CD8-positive, alpha-beta memory T cell (primary cell): ENCODE data around the gene PRKCZ. TPM values are rescaled to one million over a fixed set of nuclear protein-coding genes. Genes with fewer than 3 reads are reported as not detected.

ENCODE experiments used
- CTCF ChIA-PET: fragments of 350-600 bp; sonication (Branson Sonifier 250); formaldehyde crosslinking; loops from one replicate; lab custom pipeline; 2021; ENCODE audit warnings: antibody characterized with exemption; lab: Charles Lee
- POLR2A ChIA-PET: fragments of 350-600 bp; sonication (Branson Sonifier 250); formaldehyde crosslinking; loops from one replicate; lab custom pipeline; 2021; ENCODE audit warnings: antibody characterized with exemption; lab: Charles Lee
- DNase-seq, 5 donors: peaks; one replicate each; pipeline versions ENCODE4 v3.0.0 to v3.0.0-alpha.2; 2020 to 2022; ENCODE audit warnings: mixed read lengths in 1 of 5
- H3K27ac ChIP-seq: one replicate; pipeline ENCODE4 v1.7.0; 2013; ENCODE audit warnings: low read depth, mild to moderate bottlenecking, low read length, moderate library complexity
- H3K27me3 ChIP-seq: 2 replicates; pipeline ENCODE4 v1.7.0; 2013; ENCODE audit warnings: low read length, mild to moderate bottlenecking; ENCODE audit not compliant: insufficient read depth, poor library complexity, severe bottlenecking
- H3K36me3 ChIP-seq: 2 replicates; pipeline ENCODE4 v1.7.0; 2013; ENCODE audit warnings: mild to moderate bottlenecking, low read length, moderate library complexity; ENCODE audit not compliant: insufficient read depth
- H3K4me1 ChIP-seq: 2 replicates; pipeline ENCODE4 v1.7.0; 2013; ENCODE audit warnings: mild to moderate bottlenecking, low read length, moderate library complexity; ENCODE audit not compliant: insufficient read depth
- H3K4me3 ChIP-seq: 2 replicates; pipeline ENCODE4 v1.7.0; 2013; ENCODE audit warnings: mild to moderate bottlenecking, low read length
- H3K9me3 ChIP-seq: 2 replicates; pipeline ENCODE4 v1.7.0; 2013; ENCODE audit warnings: mild to moderate bottlenecking, low read length
- H3K27ac Mint-ChIP-seq, 8 donors: one replicate each; pipeline ENCODE4 v1.8.0; 2020 to 2021; ENCODE audit warnings: mixed read lengths in 8 of 8, mild to moderate bottlenecking in 6 of 8, inconsistent platforms in 3 of 8, moderate library complexity in 3 of 8
- H3K27me3 Mint-ChIP-seq, 2 donors: one replicate each; pipeline ENCODE4 v1.8.0; 2020 to 2021; ENCODE audit warnings: mixed read lengths in 2 of 2, mild to moderate bottlenecking in 1 of 2, moderate library complexity in 1 of 2
- H3K36me3 Mint-ChIP-seq, 3 donors: one replicate each; pipeline ENCODE4 v1.8.0; 2020 to 2021; ENCODE audit warnings: mixed read lengths in 3 of 3, inconsistent platforms in 1 of 3, mild to moderate bottlenecking in 1 of 3
- H3K4me1 Mint-ChIP-seq, 3 donors: one replicate each; pipeline ENCODE4 v1.8.0; 2020 to 2021; ENCODE audit warnings: mixed read lengths in 3 of 3, inconsistent platforms in 1 of 3, mild to moderate bottlenecking in 1 of 3
- H3K4me3 Mint-ChIP-seq, 7 donors: one replicate each; pipeline ENCODE4 v1.8.0; 2020 to 2021; ENCODE audit warnings: mixed read lengths in 7 of 7, mild to moderate bottlenecking in 6 of 7, moderate library complexity in 4 of 7, inconsistent platforms in 2 of 7
- H3K9me3 Mint-ChIP-seq, 5 donors: one replicate each; pipeline ENCODE4 v1.8.0; 2020 to 2022; ENCODE audit warnings: mixed read lengths in 5 of 5, mild to moderate bottlenecking in 3 of 5, moderate library complexity in 2 of 5, inconsistent platforms in 1 of 5
- polyA plus RNA-seq: library from polyadenylated mRNA; unstranded; fragments of 300-500 nt; fragmentation: Illumina TruSeq; gene quantifications from one replicate; pipeline ENCODE4 v1.2.3, GENCODE V29; 2021
- total RNA-seq, 2 experiments: library from RNA; stranded (reverse); gene quantifications; one replicate each; pipeline ENCODE4 v1.2.3, GENCODE V29; 2021

PRKCZ gene
- total and polyA plus RNA-seq, 3 experiments from 2014 or later: 13.8 to 17.4 (median 15.4) TPM

GRCh38 chr1:2174348-2175054 is 124.3 kb downstream of the PRKCZ start:
- H3K4me1 ChIP-seq: peaks cover 6% of the 10 kb centered on the region
- DNase-seq: peak in 2 of 5 donors; percentile 17 to 24
- Mint-ChIP-seq H3K36me3 (peaks cover 0 to 45% (median 5%) of the 10 kb centered on the region in 3 donors), H3K27ac (peak overlapping the region in 2 of 8 donors; percentile 15 to 47), H3K4me3 (peak overlapping the region in 1 of 7 donors; percentile 29), H3K9me3 (no peaks in the 10 kb centered on the region), H3K4me1 (peaks cover 0 to 12% (median 9%) of the 10 kb centered on the region in 3 donors), H3K27me3 (no peaks in the 10 kb centered on the region)
- H3K36me3 ChIP-seq: no peaks in the 10 kb centered on the region
- H3K9me3 ChIP-seq: no peaks in the 10 kb centered on the region
- no peaks in the 10 kb centered on the region for H3K27me3 ChIP-seq
- H3K4me3 ChIP-seq: no peak overlapping the region
- POLR2A ChIA-PET: interaction anchor here (0.6 to 1.8 kb wide), 2 partner anchors 26 to 405 kb away, joined by 6 to 7 read pairs; no protein-coding TSS in a partner anchor
- H3K27ac ChIP-seq: no peak overlapping the region
- CTCF ChIA-PET: interaction anchor here (0.6 to 2.2 kb wide), 23 partner anchors 10 to 207 kb away, joined by 3 to 21 read pairs (median 4); no protein-coding TSS in a partner anchor

- H3K27me3 ChIP-seq: no peaks in the 10 kb centered on the region
- H3K27ac ChIP-seq: no peak overlapping the region
- peaks cover 0 to 12% (median 9%) of the 10 kb centered on the region in 3 donors for H3K4me1 Mint-ChIP-seq
- H3K4me1 ChIP-seq: peaks cover 6% of the 10 kb centered on the region
- no peaks in the 10 kb centered on the region for H3K27me3 Mint-ChIP-seq
- H3K9me3 ChIP-seq: no peaks in the 10 kb centered on the region
- peaks cover 0 to 49% (median 5%) of the 10 kb centered on the region in 3 donors for H3K36me3 Mint-ChIP-seq
- H3K36me3 ChIP-seq: no peaks in the 10 kb centered on the region
- DNase-seq: no peak
- H3K9me3 Mint-ChIP-seq: no peaks in the 10 kb centered on the region
- peak overlapping the region in 2 of 8 donors; percentile 15 to 47 for H3K27ac Mint-ChIP-seq
- ChIA-PET POLR2A (interaction anchor here (0.6 to 1.8 kb wide), 2 partner anchors 26 to 404 kb away, joined by 6 to 7 read pairs; no protein-coding TSS in a partner anchor), CTCF (interaction anchor here (0.6 to 2.2 kb wide), 18 partner anchors 10 to 183 kb away, joined by 3 to 21 read pairs (median 4); no protein-coding TSS in a partner anchor)
- H3K4me3 Mint-ChIP-seq: no peak overlapping the region
- no peak overlapping the region for H3K4me3 ChIP-seq
These were observed 124.8 kb downstream of the PRKCZ start for GRCh38 chr1:2175055-2175414.

- DNase-seq: no peak
- Histone ChIP-seq H3K4me1 (peaks cover 6% of the 10 kb centered on the region), H3K9me3 (no peaks in the 10 kb centered on the region), H3K36me3 (no peaks in the 10 kb centered on the region), H3K27ac (peak overlapping the region; percentile 47), H3K27me3 (no peaks in the 10 kb centered on the region), H3K4me3 (no peak overlapping the region)
- H3K4me1 Mint-ChIP-seq: peaks cover 0 to 12% (median 9%) of the 10 kb centered on the region in 3 donors
- peaks cover 0 to 51% (median 1%) of the 10 kb centered on the region in 3 donors for H3K36me3 Mint-ChIP-seq
- no peak overlapping the region for H3K4me3 Mint-ChIP-seq
- no peaks in the 10 kb centered on the region for H3K9me3 Mint-ChIP-seq
- ChIA-PET CTCF (interaction anchor here (0.6 to 2.2 kb wide), 4 partner anchors 19 to 43 kb away, joined by 3 to 21 read pairs (median 5); partner anchors contain the start of gene FAAP20), POLR2A (no interaction called here)
- H3K27me3 Mint-ChIP-seq: no peaks in the 10 kb centered on the region
- H3K27ac Mint-ChIP-seq: peak overlapping the region in 2 of 8 donors; percentile 36 to 54
These were observed 125.7 kb downstream of the PRKCZ start for GRCh38 chr1:2175681-2176454.

- Mint-ChIP-seq H3K4me3 (no peak overlapping the region), H3K4me1 (peaks cover 0 to 12% (median 9%) of the 10 kb centered on the region in 3 donors), H3K36me3 (peaks cover 0 to 49% (median 1%) of the 10 kb centered on the region in 3 donors), H3K9me3 (no peaks in the 10 kb centered on the region), H3K27ac (no peak overlapping the region), H3K27me3 (no peaks in the 10 kb centered on the region)
- POLR2A ChIA-PET: no interaction called here
- DNase-seq: no peak
- H3K4me1 ChIP-seq: peaks cover 6% of the 10 kb centered on the region
- no peaks in the 10 kb centered on the region for H3K36me3 ChIP-seq
- H3K27me3 ChIP-seq: no peaks in the 10 kb centered on the region
- no peaks in the 10 kb centered on the region for H3K9me3 ChIP-seq
- peak overlapping the region; percentile 47 for H3K27ac ChIP-seq
- CTCF ChIA-PET: interaction anchor here (1.7 kb wide), 1 partner anchor 18 kb away, joined by 4 read pairs; the partner anchor contains the start of gene FAAP20
- H3K4me3 ChIP-seq: no peak overlapping the region
These were observed 126.4 kb downstream of the PRKCZ start for GRCh38 chr1:2176615-2177014.

- H3K27me3 Mint-ChIP-seq: no peaks in the 10 kb centered on the region
- CTCF ChIA-PET: no interaction called here
- H3K27ac Mint-ChIP-seq: no peak overlapping the region
- H3K27ac ChIP-seq: no peak overlapping the region
- H3K27me3 ChIP-seq: no peaks in the 10 kb centered on the region
- no peaks in the 10 kb centered on the region for H3K9me3 ChIP-seq
- H3K9me3 Mint-ChIP-seq: no peaks in the 10 kb centered on the region
- H3K4me3 ChIP-seq: no peak overlapping the region
- no peak overlapping the region for H3K4me3 Mint-ChIP-seq
- DNase-seq: no peak
- H3K4me1 Mint-ChIP-seq: peaks cover 0 to 12% (median 9%) of the 10 kb centered on the region in 3 donors
- peaks cover 0 to 41% (median 1%) of the 10 kb centered on the region in 3 donors for H3K36me3 Mint-ChIP-seq
- no peaks in the 10 kb centered on the region for H3K36me3 ChIP-seq
- peaks cover 6% of the 10 kb centered on the region for H3K4me1 ChIP-seq
- POLR2A ChIA-PET: no interaction called here
These were observed 127.3 kb downstream of the PRKCZ start for GRCh38 chr1:2177541-2177940.

GRCh38 chr1:2177946-2178538 is 127.8 kb downstream of the PRKCZ start:
- H3K4me1 ChIP-seq: peaks cover 6% of the 10 kb centered on the region
- H3K9me3 Mint-ChIP-seq: no peaks in the 10 kb centered on the region
- peaks cover 0 to 10% (median 7%) of the 10 kb centered on the region in 3 donors for H3K4me1 Mint-ChIP-seq
- peaks cover 0 to 40% (median 1%) of the 10 kb centered on the region in 3 donors for H3K36me3 Mint-ChIP-seq
- no peak for DNase-seq
- CTCF ChIA-PET: no interaction called here
- no peaks in the 10 kb centered on the region for H3K27me3 ChIP-seq
- no peaks in the 10 kb centered on the region for H3K9me3 ChIP-seq
- H3K36me3 ChIP-seq: no peaks in the 10 kb centered on the region
- H3K27ac Mint-ChIP-seq: no peak overlapping the region
- POLR2A ChIA-PET: no interaction called here
- no peak overlapping the region for H3K4me3 ChIP-seq
- H3K27me3 Mint-ChIP-seq: no peaks in the 10 kb centered on the region
- H3K4me3 Mint-ChIP-seq: no peak overlapping the region
- H3K27ac ChIP-seq: no peak overlapping the region

- no peaks in the 10 kb centered on the region for H3K9me3 ChIP-seq
- Mint-ChIP-seq H3K27ac (no peak overlapping the region), H3K4me1 (peaks cover 0 to 8% (median 6%) of the 10 kb centered on the region in 3 donors), H3K36me3 (peaks cover 0 to 42% (median 1%) of the 10 kb centered on the region in 3 donors), H3K27me3 (no peaks in the 10 kb centered on the region), H3K4me3 (no peak overlapping the region), H3K9me3 (no peaks in the 10 kb centered on the region)
- no peaks in the 10 kb centered on the region for H3K27me3 ChIP-seq
- ChIA-PET POLR2A (no interaction called here), CTCF (no interaction called here)
- peaks cover 6% of the 10 kb centered on the region for H3K4me1 ChIP-seq
- H3K4me3 ChIP-seq: no peak overlapping the region
- H3K27ac ChIP-seq: no peak overlapping the region
- no peak for DNase-seq
- no peaks in the 10 kb centered on the region for H3K36me3 ChIP-seq
These were observed 128.7 kb downstream of the PRKCZ start for GRCh38 chr1:2178875-2179274.
